Lower lobe of right lung (tissue), 2 donors: Measurements from ENCODE around the gene CDK5RAP3. TPM values are rescaled to one million over a fixed set of nuclear protein-coding genes. Genes with fewer than 3 reads are reported as not detected.

Source experiments
- ATAC-seq, 2 donors: fragments of 200-7000 bp; cut with Tn5 transposase; one replicate each; pipeline ENCODE4 v1.9.1; 2020 to 2022; ENCODE audit warnings: mild to moderate bottlenecking in 2 of 2, moderate library complexity in 2 of 2
- DNase-seq: peaks from one replicate; pipeline ENCODE4 v3.0.0-alpha.2; 2020
- H3K27ac ChIP-seq: fragments of 200-600 bp; one replicate; pipeline ENCODE4 v1.8.0; 2022
- H3K27me3 ChIP-seq: fragments of 200-600 bp; one replicate; pipeline ENCODE4 v1.8.0; 2022; ENCODE audit warnings: low read depth
- H3K36me3 ChIP-seq: fragments of 200-600 bp; one replicate; pipeline ENCODE4 v1.8.0; 2022; ENCODE audit warnings: mild to moderate bottlenecking
- H3K4me1 ChIP-seq: fragments of 200-600 bp; one replicate; pipeline ENCODE4 v1.8.0; 2022
- H3K4me3 ChIP-seq: fragments of 200-600 bp; one replicate; pipeline ENCODE4 v1.8.0; 2022; ENCODE audit warnings: mild to moderate bottlenecking
- H3K9me3 ChIP-seq: fragments of 200-600 bp; one replicate; pipeline ENCODE4 v1.8.0; 2022
- intact Hi-C: fragments of 100-400 bp; cut with DNase I; formaldehyde crosslinking; loops from one replicate; pipeline ENCODE4 v1.11.0; 2022
- total RNA-seq: library from RNA; stranded (reverse); fragmentation: NEBNext Ultra II Directional; extraction: Animal tissue kit (Norgen Biotek cat#: 25700); gene quantifications from one replicate; pipeline ENCODE4 v1.2.1, GENCODE V29; 2021
- TF ChIP-seq, protein P1 (sequence below): fragments of 200-600 bp; IDR thresholded peaks from one replicate; pipeline ENCODE4 v1.8.0; 2022; ENCODE audit warnings: antibody characterized with exemption, mild to moderate bottlenecking
- donor health status: DM: no; HTN: yes; CAD: no; lungs with severe emphysema.

The CDK5RAP3 gene
- total RNA-seq, 1 donor from 2014 or later = 161 TPM

DNA sequence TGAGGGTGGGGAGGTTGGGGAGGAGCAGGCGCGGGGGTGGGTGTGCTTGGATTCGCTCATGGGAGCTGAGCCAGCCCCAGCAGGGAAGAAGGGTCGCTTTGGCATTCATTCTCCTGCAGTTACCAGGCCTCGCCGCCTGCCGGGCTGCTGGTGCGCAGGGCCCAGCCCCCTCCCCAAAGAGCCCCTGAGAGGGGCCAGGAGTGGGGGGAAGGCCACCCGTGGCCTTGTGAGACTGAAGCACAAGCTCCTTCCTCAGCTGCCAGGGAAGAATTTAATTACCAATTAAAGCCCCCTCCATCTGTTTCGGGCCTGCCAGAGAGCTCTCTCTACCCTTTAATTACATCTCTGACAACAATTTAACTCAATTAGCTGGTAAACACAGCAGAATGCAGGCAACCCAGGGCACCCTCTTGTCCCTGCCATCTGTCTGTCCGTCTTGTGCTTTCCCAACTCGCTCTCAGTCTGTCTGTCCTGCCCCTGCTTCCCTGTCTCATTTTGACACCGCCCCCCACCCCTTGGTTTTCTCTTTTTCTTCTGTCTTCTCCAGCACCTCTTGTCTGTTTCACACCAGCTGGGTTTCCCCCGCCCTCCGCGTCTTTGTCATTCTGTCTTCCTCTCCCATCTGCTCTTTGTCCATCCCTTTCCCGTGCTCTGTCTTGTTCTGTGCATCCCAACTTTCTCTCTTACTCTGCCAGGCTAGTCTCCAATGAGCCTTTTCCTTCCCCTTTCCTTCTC, 32.7 kb downstream of the CDK5RAP3 start:
- Histone ChIP-seq H3K4me1 (peaks cover 26% of the 10 kb centered on the region), H3K27ac (peak overlapping the region; percentile 59), H3K36me3 (no peaks in the 10 kb centered on the region), H3K4me3 (no peak overlapping the region), H3K9me3 (no peaks in the 10 kb centered on the region), H3K27me3 (peaks cover 12% of the 10 kb centered on the region)
- intact Hi-C loops = no loop called here
- no peak for DNase-seq
- TF ChIP-seq, protein P1, sequence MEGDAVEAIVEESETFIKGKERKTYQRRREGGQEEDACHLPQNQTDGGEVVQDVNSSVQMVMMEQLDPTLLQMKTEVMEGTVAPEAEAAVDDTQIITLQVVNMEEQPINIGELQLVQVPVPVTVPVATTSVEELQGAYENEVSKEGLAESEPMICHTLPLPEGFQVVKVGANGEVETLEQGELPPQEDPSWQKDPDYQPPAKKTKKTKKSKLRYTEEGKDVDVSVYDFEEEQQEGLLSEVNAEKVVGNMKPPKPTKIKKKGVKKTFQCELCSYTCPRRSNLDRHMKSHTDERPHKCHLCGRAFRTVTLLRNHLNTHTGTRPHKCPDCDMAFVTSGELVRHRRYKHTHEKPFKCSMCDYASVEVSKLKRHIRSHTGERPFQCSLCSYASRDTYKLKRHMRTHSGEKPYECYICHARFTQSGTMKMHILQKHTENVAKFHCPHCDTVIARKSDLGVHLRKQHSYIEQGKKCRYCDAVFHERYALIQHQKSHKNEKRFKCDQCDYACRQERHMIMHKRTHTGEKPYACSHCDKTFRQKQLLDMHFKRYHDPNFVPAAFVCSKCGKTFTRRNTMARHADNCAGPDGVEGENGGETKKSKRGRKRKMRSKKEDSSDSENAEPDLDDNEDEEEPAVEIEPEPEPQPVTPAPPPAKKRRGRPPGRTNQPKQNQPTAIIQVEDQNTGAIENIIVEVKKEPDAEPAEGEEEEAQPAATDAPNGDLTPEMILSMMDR = no peak
- no peak for ATAC-seq

DNA sequence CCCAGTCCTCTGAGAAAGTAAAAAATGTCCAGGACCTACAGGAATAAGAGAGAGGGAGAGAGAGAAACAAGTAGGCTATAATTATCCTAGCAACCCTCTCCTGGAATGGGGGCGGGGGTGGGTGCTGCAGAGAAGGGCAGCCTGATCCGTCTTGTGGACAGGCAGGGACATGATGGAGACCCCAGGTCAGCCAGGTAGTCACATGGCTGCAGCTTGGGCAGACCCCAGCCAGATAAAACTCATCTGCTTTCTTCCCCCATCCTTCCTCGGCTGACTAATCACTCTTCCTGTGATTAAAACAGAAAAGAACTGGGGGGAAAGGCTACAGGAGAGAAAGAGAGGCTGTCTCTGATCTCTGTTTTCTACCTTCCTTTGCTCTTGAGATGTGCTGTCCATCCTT, 34.1 kb downstream of the CDK5RAP3 start:
- TF ChIP-seq, protein P1 = no peak
- Histone ChIP-seq H3K36me3 (no peaks in the 10 kb centered on the region), H3K4me3 (no peak overlapping the region), H3K27me3 (peaks cover 20% of the 10 kb centered on the region), H3K9me3 (no peaks in the 10 kb centered on the region), H3K4me1 (peaks cover 22% of the 10 kb centered on the region), H3K27ac (no peak overlapping the region)
- DNase-seq (no peak), ATAC-seq (no peak)
- intact Hi-C loops = no loop called here

DNA sequence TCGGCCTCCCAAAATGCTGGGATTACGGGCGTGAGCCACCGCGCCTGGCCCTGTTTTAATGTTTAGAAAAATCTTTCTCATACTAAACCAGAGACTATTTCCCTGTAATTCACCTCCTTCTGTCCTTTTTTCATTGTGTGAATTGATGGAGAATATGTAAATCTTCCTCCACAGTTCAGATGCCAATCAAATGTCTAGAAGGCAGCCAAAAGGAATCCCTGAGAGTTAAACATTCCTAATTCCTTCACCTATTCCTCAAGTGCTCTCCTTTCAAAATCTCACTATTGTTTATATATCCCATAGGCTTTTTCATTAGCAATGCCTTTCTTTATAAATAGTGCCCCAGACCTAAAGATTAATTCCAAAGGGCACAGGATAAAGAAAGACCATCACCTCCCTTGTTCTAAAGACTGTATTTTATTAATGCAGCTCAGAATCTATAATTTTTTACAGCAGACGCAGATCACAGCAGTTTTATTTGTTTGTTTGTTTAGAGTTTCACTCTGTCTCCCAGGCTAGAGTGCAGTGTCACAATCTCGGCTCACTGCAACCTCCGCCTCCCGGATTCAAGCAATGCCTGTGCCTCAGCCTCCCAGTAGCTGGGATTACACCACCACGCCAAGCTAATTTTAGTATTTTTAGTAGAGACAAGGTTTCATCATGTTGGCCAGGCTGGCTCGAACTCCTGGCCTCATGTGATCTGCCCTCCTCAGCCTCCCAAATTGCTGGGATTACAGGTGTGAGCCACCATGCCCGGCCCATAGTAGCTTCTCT, 36.2 kb downstream of the CDK5RAP3 start:
- ATAC-seq (no peak), DNase-seq (peak; percentile 58)
- peaks cover 27% of the 10 kb centered on the region for H3K27me3 ChIP-seq
- TF ChIP-seq, protein P1 = no peak
- H3K4me1 ChIP-seq = peaks cover 22% of the 10 kb centered on the region
- H3K36me3 ChIP-seq = no peaks in the 10 kb centered on the region
- H3K9me3 ChIP-seq = no peaks in the 10 kb centered on the region
- intact Hi-C loops = no loop called here
- no peak overlapping the region for H3K4me3 ChIP-seq
- no peak overlapping the region for H3K27ac ChIP-seq

DNA sequence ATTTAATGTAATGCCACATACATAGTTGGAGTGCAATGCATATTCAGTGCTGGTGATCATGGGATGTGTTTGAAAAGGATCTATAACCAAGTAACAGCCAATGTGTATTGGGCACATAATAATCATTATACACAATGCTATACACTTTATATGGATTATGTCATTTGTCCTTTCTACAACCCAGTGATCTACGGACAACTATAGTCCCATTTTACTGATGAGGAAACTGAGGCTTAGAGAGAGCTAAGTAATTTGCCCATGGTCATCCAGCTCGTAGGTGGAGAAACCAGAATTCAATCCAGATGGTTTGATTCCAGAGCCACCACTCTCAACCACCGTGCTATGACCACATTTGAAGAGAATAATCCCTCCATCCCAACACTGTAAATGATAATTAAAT, 39.3 kb downstream of the CDK5RAP3 start:
- DNase-seq (no peak), ATAC-seq (no peak)
- no peak overlapping the region for H3K4me3 ChIP-seq
- no peaks in the 10 kb centered on the region for H3K36me3 ChIP-seq
- H3K27ac ChIP-seq = no peak overlapping the region
- H3K27me3 ChIP-seq = peaks cover 45% of the 10 kb centered on the region
- TF ChIP-seq, protein P1 = no peak
- peaks cover 18% of the 10 kb centered on the region for H3K4me1 ChIP-seq
- no peaks in the 10 kb centered on the region for H3K9me3 ChIP-seq
- intact Hi-C loops = no loop called here

DNA sequence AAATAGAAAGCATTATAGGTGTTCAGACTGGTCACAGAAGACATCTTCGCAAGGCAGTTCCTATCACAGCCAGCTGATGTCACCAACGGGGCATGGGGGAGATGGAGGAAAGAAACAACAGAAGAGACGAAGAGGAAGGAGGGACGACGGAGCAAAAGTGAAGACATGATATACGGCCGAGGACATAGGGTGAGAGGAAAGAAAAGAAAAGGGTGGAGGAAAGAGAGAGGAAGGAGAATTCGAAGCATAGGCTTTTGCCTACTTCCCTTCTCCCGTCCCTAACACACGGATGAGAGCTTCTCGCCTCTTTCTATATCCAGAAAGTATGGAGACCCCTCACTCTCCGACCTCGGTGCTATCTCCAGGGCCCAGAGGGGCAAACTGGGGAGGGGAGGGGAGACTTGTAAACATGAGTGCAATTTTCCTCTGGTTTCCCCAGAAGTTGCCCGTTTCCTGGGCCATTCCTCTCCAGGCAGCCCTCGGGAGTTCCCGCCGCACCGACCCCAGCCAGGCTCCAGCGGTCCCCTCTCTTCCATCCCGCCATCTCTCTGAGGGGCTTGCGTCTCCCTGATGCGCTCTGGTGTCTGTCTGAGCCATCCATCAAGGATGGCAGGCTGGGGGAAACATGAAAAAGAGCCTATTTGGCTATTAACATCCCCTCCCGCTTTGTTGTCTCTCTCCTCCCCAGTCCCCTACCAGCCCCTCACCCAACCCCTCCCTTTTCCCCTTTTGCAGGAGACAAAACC, 40.7 kb downstream of the CDK5RAP3 start:
- H3K4me3 ChIP-seq = peak overlapping the region; percentile 40
- intact Hi-C loops = no loop called here
- no peaks in the 10 kb centered on the region for H3K9me3 ChIP-seq
- peaks cover 39% of the 10 kb centered on the region for H3K27me3 ChIP-seq
- H3K27ac ChIP-seq = no peak overlapping the region
- H3K36me3 ChIP-seq = no peaks in the 10 kb centered on the region
- TF ChIP-seq, protein P1 = peak; percentile 35
- ATAC-seq (peak; percentile 57 to 64), DNase-seq (no peak)
- peaks cover 18% of the 10 kb centered on the region for H3K4me1 ChIP-seq
